NCI-H146 treated with DMSO at 0.1 percent for 48 hours (cell line): Measurements from ENCODE around the gene GBF1.
"Not testable (repeated sequence)": the region's sequence is repeated elsewhere in the genome, so short reads cannot be mapped to it uniquely, and the experiment has no call there.

ENCODE experiments used
- DNase-seq: peaks from one replicate; lab custom pipeline; 2025; ENCODE audit not compliant: unreplicated experiment; lab: John Stamatoyannopoulos, UW

GBF1 gene

DNA sequence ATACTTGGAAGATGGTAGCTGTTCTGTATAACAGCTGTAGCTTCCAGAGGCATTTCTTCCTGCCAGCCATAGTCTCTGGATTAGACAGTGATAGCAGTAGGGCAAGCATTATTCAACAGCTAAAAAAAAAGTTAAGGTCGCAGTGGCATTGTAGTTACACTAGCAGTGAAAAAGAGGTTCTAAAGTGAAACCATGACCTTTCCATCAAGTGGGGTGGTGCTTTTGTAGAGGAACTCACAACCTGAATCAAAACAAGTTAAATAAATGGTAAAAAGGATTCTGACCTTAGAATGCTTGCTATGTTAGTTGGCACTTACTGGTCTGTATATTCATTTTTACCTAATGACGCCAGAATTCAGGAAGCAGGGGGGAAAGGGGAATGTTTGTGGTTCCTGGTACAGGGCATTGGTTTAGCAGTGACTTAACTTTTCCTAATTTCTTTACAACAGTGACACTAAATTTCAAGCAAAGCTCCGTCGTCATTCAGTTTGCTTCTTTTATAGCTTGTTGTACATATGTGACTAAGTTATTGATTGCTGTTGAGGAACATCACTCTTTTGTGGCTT lies 55.0 kb downstream of the GBF1 start:
- no peak for DNase-seq

DNA sequence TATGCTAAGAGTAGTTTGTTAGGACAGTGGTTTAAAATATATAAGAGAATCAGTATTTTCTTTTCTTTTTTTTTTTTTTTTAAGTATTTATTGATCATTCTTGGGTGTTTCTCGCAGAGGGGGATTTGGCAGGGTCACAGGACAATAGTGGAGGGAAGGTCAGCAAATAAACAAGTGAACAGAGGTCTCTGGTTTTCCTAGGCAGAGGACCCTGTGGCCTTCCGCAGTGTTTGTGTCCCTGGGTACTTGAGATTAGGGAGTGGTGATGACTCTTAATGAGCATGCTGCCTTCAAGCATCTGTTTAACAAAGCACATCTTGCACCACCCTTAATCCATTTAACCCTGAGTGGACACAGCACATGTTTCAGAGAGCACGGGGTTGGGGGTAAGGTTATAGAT lies 55.6 kb downstream of the GBF1 start:
- not testable (repeated sequence) for DNase-seq

GRCh38 chr10:102301332-102301731 lies 56.0 kb downstream of the GBF1 start:
- not testable (repeated sequence) for DNase-seq

DNA sequence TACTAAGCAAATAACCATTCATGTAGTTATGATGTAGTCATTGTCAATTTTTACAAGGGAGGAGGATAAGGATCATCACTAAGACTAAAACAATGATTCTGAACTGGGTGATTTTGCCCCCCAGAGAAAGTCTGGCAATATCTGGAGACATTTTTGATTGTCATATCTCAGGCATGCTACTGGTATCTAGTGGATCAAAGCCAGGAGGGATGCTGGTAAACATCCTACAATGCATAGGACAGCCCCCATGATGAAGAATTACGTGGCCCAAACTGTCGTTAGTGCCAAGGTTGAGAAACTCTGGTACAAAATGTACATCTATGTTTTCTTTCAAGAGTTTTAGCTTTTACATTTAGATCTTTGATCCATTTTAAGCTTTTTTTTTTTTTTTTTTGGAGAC lies 57.3 kb downstream of the GBF1 start:
- no peak for DNase-seq

DNA sequence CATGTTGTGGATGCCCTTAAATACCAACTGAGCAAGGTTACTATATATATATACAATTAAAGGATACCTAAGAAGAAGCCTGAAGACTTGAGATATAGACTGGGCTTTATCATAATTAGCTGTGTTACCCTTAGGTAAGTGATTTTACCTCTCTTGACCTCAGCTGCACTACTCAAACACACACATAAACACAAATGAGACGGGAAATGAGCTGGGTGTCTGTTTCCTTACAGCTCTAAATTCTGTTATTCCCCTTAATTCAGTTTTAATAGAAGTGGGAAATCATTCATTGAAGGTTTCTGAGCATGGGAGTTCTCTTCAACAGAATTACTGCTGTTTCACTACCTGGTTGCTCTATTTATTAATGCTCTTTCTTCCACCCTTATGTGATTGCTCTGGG lies 60.7 kb downstream of the GBF1 start:
- no peak for DNase-seq

DNA sequence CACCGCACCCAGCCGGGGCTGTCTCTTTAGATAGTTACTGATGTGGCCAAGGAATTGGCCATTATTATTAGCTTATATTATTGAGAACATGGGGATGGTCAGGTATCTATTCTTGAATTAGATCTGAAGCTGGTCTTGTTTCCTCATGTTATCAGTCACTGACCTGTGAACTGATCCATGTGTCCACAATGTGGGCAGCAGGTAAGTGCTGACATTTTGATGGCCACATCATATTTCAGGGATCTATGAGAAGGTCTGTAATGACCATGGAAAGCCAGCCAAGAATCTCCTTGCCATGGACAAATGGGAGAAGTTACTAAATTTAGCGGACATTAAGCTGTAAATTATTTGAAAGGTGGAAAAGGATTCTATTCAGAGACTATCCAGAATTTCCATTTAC lies 61.4 kb downstream of the GBF1 start:
- DNase-seq, result no peak

GRCh38 chr10:102308318-102308717 lies 63.0 kb downstream of the GBF1 start:
- DNase-seq, result not testable (repeated sequence)

- DNase-seq, result no peak
Observed at GRCh38 chr10:102309236-102309635, 63.9 kb downstream of the GBF1 start.

DNA sequence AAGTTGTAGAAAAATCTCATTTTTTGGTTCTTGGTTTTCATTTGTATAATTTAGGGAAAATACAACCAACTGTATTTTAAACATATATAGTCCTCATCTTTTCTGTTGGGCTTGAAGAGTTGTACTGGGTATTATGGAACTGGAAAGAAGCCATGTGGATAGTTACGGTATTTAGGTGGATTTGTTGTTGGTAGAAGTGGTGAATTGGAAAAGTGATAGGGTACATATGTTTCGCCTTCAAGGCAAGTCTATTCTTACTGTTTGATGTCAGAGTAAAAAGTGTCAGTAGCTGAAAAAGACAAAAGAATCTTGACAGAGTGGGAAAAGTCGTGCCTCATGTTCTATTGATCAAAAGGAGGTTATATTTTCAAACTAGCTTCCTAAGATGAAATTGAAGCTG lies 64.6 kb downstream of the GBF1 start:
- no peak for DNase-seq

GRCh38 chr10:102310361-102311024 lies 65.2 kb downstream of the GBF1 start:
- DNase-seq, result no peak

GRCh38 chr10:102311025-102311420 lies 65.7 kb downstream of the GBF1 start:
- no peak for DNase-seq

DNA sequence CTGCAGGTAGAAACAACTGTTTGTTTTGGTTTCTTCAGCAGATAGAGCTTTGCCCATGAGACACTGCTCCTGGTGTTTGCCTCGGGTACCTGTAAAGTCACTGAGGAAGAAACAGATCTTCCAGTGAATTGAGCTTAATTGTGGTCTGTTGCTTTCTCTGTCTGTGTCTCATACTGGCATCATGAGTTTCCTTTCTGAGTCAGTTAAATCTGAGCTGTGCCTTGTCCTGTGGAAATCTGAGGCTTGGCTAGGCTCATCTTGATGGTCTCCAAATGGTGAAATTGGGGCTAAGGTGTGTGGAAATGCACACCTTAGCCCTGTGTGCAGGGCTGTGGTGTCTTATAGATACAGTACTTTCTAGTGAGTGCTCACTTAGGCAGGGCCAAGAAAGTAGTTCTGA lies 67.4 kb downstream of the GBF1 start:
- no peak for DNase-seq

GRCh38 chr10:102313221-102313896 lies 68.0 kb downstream of the GBF1 start:
- no peak for DNase-seq

- DNase-seq, result no peak
Observed at GRCh38 chr10:102314801-102315200, 69.5 kb downstream of the GBF1 start.

DNA sequence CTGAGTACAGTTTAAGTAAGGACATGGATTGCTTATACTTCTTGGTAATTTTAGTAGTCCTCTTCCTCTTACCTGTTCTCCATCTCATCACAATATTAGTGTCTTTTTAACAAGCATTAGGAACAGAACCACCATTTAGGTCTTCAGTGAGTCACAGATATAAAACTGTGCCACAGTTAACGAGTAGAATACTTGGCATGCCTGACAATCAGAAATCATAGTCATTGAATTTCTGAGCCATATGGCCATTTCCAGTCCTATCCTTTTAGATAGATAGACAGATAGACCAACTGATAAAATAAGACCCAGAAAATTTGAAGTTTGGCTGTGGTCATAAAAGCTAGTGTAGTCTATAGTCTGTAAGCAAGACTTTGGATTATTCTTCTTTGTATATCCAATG lies 71.1 kb downstream of the GBF1 start:
- DNase-seq, result no peak

GRCh38 chr10:102322914-102323313 lies 77.6 kb downstream of the GBF1 start:
- no peak for DNase-seq

- DNase-seq, result no peak
Observed at GRCh38 chr10:102324061-102324460, 78.7 kb downstream of the GBF1 start.

DNA sequence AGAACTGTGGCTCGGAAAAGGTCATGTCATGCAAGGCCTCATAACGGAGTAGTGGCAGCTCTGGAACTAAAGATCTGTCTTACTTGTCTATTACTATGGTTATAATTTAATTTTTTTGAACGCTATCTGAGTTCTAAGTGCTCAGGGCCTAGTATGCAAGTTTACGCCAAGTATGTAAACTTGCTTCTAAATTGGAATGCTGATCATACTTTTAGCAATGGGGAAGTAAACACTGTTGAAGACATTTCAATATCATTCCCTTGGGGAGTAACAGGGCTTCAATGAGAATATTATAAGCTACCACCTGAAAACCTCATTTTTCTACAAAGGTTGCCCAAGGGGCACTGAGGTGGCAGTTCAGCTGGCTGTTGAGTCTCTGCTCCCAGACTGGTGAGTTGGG lies 80.7 kb downstream of the GBF1 start:
- no peak for DNase-seq

- no peak for DNase-seq
Observed at GRCh38 chr10:102327002-102327401, 81.7 kb downstream of the GBF1 start.

- no peak for DNase-seq
Observed at GRCh38 chr10:102327641-102328040, 82.3 kb downstream of the GBF1 start.

DNA sequence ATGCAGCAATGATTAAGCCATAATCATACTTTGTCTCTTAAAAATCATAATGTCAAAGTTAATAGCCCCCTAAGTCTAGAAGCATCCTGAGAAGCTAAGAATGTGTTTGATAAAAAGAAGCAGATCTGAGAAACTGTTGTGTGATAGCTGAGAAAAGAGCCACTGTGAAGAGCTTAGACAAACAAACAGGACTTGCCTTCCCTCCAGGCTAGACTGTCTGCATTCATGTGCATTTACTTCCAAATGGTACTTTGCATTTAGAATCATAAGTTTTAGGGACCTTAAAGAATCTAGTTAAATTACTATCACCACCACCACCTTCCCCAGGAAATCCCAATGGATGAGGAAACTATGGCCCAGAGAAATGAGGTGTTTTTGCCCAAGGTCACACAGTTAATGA lies 87.4 kb downstream of the GBF1 start:
- no peak for DNase-seq

DNA sequence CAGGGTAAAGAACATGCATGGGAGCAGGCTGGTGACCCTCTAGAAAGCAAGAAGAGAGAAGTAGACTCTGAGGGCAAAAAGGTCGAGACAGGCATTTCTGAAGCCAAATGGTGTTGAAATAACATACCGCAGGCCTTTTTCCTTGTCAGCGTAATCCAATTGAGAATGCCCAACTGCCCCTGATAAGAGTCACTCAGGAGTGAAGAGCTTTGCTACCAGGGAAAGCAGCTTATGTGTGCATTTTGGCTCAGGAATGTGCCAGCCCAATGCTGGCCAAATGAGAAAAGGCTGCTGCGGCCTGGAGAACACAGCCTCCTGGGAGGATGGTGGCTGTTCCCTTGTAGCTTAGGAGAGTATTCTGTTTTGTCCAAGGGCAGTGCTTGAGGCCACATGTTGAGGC lies 88.8 kb downstream of the GBF1 start:
- no peak for DNase-seq

DNA sequence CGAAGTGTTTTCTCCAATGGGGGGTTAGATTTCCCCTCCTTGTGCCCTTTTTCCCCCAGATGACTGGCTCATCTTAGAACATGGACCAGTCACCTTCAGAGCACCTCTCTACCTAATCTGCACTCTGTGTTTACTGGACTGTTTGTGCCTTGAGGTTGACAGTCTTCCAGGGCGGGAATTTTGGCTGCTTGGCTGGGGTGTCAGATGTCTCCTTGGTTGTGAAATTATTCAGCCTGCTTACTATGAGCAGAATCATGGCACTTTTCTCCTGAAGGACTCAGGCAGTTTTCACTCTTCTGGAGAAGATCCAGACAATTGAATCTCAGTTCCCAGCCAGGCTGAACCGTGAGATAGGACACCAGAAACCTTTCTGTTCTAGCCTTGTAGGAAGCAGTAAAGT lies 89.9 kb downstream of the GBF1 start:
- no peak for DNase-seq
